ENCODE measurements around the gene RAB3GAP1.

GRCh38 chr2:135149251-135149650 is 97.2 kb downstream of the RAB3GAP1 start:
- TF ChIP-seq CTCF (IDR thresholded peaks at IDR 0.05; ENCODE audit: low read length) = no peak
- TF ChIP-seq EZH2 (IDR thresholded peaks at IDR 0.05; ENCODE audit: borderline replicate concordance, low read length) = no peak

Data from OCI-LY1 (cell line).